Ovary (tissue), 9 donors: ENCODE data around the gene PPM1D. TPM values are rescaled to one million over a fixed set of nuclear protein-coding genes. Genes with fewer than 3 reads are reported as not detected.
"Not testable (repeated sequence)": the region's sequence is repeated elsewhere in the genome, so short reads cannot be mapped to it uniquely, and the experiment has no call there.

ENCODE experiments used
- DNase-seq, 5 donors: peaks; one replicate each; pipeline ENCODE4 v3.0.0-alpha.2; 2019 to 2020
- H3K27ac ChIP-seq, 2 donors: fragments of 200-600 bp; one replicate each; pipeline versions ENCODE4 v1.5.1 to v1.8.0; 2019 to 2022
- H3K27me3 ChIP-seq: fragments of 200-600 bp; one replicate; pipeline ENCODE4 v1.8.0; 2022
- H3K36me3 ChIP-seq: fragments of 200-600 bp; sonication (generic); one replicate; pipeline ENCODE4 v1.5.1; 2019
- H3K4me1 ChIP-seq: one replicate; pipeline ENCODE4 v1.8.1; 2013; ENCODE audit warnings: mild to moderate bottlenecking, moderate library complexity; ENCODE audit not compliant: insufficient read depth
- H3K4me3 ChIP-seq: fragments of 200-600 bp; sonication (generic); one replicate; pipeline ENCODE4 v1.5.1; 2017
- H3K9me3 ChIP-seq, 2 donors: fragments of 200-600 bp in 1 of 2; sonication (generic) in 1 of 2; one replicate each; pipeline versions ENCODE4 v1.5.1 to v1.8.1; 2013 to 2019; ENCODE audit warnings: mild to moderate bottlenecking in 1 of 2, moderate library complexity in 1 of 2
- EP300 ChIP-seq: sonication (generic); formaldehyde crosslinking; IDR thresholded peaks from one replicate; pipeline ENCODE4 v1.6.1; 2017; ENCODE audit warnings: antibody characterized with exemption
- POLR2A ChIP-seq: fragments of 450-650 bp; IDR thresholded peaks from one replicate; pipeline ENCODE4 v1.6.1; 2017; ENCODE audit warnings: antibody characterized with exemption, mild to moderate bottlenecking, moderate library complexity
- WGBS, 3 donors: extraction: QIAGEN DNeasy Blood & Tissue Kit in 1 of 3; methylation state at CpG; one replicate each; pipeline versions ENCODE4 v1.1.5 to v1.1.7; 2013 to 2017; 5-methylcytosine and 5-hydroxymethylcytosine counted together
- intact Hi-C, 4 donors: fragments of 100-400 bp; cut with DNase I; formaldehyde crosslinking; loops; one replicate each; pipeline versions ENCODE4 v1.11.0 to v1.15.1; 2022 to 2023
- polyA plus RNA-seq, 2 donors: library from polyadenylated mRNA; stranded (reverse); fragments of 200-250 nt in 1 of 2; fragments of 350-450 nt in 1 of 2; fragmentation: Illumina TruSeq in 1 of 2; extraction: RNeasy Lipid Tissue Mini Kit (QIAGEN cat#74804) in 1 of 2; gene quantifications; one replicate each; pipeline ENCODE4 v1.2.3, GENCODE V29; 2013 to 2014
- total RNA-seq, 7 donors: library from RNA; depleted of rRNA in 2 of 7; stranded (reverse); fragments of >200 nt in 2 of 7; fragmentation: NEBNext Ultra II Directional in 3 of 7; extraction: Animal tissue kit (Norgen Biotek cat#: 25700) in 3 of 7; gene quantifications; one replicate each; pipeline versions ENCODE4 v1.1.0 to v1.2.4, GENCODE V29; 2016 to 2023
- TF ChIP-seq, protein P1 (sequence below), 3 donors: fragments of 450-650 bp in 2 of 3; fragments of 200-600 bp in 1 of 3; IDR thresholded peaks; one replicate each; pipeline versions ENCODE4 v1.5.1 to v1.8.0; 2016 to 2022; ENCODE audit warnings: antibody characterized with exemption in 3 of 3, mild to moderate bottlenecking in 1 of 3
- donor health status: DM: no; HTN: no; CAD: no; lungs with moderate emphysema.
- donor health status: DM: no; HTN: no; CAD: no.
- donor health status: Bipolar disorder and iron deficiency.
- donor health status: DM: yes; HTN: yes; CAD: no.
- donor health status: DM: no; HTN: no; CAD: no.
- donor health status: DM: yes; HTN: yes; CAD: no.

PPM1D gene
- total and polyA plus RNA-seq, 9 donors = 11.9 to 35.5 (median 27.1) TPM

- no peak overlapping the region for H3K27ac ChIP-seq
- peaks cover 3% of the 10 kb centered on the region for H3K4me1 ChIP-seq
- no peak for DNase-seq
- no peaks in the 10 kb centered on the region for H3K27me3 ChIP-seq
- no peaks in the 10 kb centered on the region for H3K36me3 ChIP-seq
- H3K9me3 ChIP-seq = no peaks in the 10 kb centered on the region
- intact Hi-C loops = no loop called here
- H3K4me3 ChIP-seq = no peak overlapping the region
- TF ChIP-seq, protein P1, sequence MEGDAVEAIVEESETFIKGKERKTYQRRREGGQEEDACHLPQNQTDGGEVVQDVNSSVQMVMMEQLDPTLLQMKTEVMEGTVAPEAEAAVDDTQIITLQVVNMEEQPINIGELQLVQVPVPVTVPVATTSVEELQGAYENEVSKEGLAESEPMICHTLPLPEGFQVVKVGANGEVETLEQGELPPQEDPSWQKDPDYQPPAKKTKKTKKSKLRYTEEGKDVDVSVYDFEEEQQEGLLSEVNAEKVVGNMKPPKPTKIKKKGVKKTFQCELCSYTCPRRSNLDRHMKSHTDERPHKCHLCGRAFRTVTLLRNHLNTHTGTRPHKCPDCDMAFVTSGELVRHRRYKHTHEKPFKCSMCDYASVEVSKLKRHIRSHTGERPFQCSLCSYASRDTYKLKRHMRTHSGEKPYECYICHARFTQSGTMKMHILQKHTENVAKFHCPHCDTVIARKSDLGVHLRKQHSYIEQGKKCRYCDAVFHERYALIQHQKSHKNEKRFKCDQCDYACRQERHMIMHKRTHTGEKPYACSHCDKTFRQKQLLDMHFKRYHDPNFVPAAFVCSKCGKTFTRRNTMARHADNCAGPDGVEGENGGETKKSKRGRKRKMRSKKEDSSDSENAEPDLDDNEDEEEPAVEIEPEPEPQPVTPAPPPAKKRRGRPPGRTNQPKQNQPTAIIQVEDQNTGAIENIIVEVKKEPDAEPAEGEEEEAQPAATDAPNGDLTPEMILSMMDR (IDR thresholded peaks at IDR 0.05) = no peak
- no peak for TF ChIP-seq EP300
- no peak for TF ChIP-seq POLR2A
- 92 to 95% (median 93%) methylated on average over 5 of the region's 5 CpGs for WGBS, 3 donors
Observed at GRCh38 chr17:60656499-60656898, 56.5 kb downstream of the PPM1D start.

- WGBS, 3 donors = 34 to 68% (median 59%) methylated on average over 1 of the region's 1 CpG
- H3K4me1 ChIP-seq = peaks cover under 1% of the 10 kb centered on the region
- no peak overlapping the region for H3K27ac ChIP-seq
- no peak for DNase-seq
- no peaks in the 10 kb centered on the region for H3K36me3 ChIP-seq
- no peak overlapping the region for H3K4me3 ChIP-seq
- intact Hi-C loops = no loop called here
- no peaks in the 10 kb centered on the region for H3K9me3 ChIP-seq
- no peaks in the 10 kb centered on the region for H3K27me3 ChIP-seq
- TF ChIP-seq EP300 (no peak), POLR2A (no peak)
- TF ChIP-seq, protein P1 (IDR thresholded peaks at IDR 0.05) = no peak
Observed at GRCh38 chr17:60659156-60659555, 59.2 kb downstream of the PPM1D start.

GRCh38 chr17:60661489-60661888 lies 61.5 kb downstream of the PPM1D start:
- Histone ChIP-seq H3K27me3 (no peaks in the 10 kb centered on the region), H3K4me3 (no peak overlapping the region), H3K9me3 (no peaks in the 10 kb centered on the region), H3K4me1 (no peaks in the 10 kb centered on the region), H3K36me3 (no peaks in the 10 kb centered on the region), H3K27ac (no peak overlapping the region)
- 88 to 91% (median 90%) methylated on average over 2 of the region's 2 CpGs for WGBS, 3 donors
- intact Hi-C loops = no loop called here
- DNase-seq = no peak
- TF ChIP-seq, protein P1 (IDR thresholded peaks at IDR 0.05) = no peak
- TF ChIP-seq EP300 (no peak), POLR2A (no peak)

- intact Hi-C loops = no loop called here
- 31 to 45% (median 36%) methylated on average over 1 of the region's 1 CpG for WGBS, 3 donors
- Histone ChIP-seq H3K4me1 (no peaks in the 10 kb centered on the region), H3K27ac (no peak overlapping the region), H3K36me3 (no peaks in the 10 kb centered on the region), H3K4me3 (no peak overlapping the region), H3K9me3 (no peaks in the 10 kb centered on the region), H3K27me3 (no peaks in the 10 kb centered on the region)
- no peak for DNase-seq
- TF ChIP-seq EP300 (no peak), POLR2A (no peak)
- TF ChIP-seq, protein P1 (IDR thresholded peaks at IDR 0.05) = no peak
Observed at GRCh38 chr17:60664022-60664421, 64.0 kb downstream of the PPM1D start.

DNA sequence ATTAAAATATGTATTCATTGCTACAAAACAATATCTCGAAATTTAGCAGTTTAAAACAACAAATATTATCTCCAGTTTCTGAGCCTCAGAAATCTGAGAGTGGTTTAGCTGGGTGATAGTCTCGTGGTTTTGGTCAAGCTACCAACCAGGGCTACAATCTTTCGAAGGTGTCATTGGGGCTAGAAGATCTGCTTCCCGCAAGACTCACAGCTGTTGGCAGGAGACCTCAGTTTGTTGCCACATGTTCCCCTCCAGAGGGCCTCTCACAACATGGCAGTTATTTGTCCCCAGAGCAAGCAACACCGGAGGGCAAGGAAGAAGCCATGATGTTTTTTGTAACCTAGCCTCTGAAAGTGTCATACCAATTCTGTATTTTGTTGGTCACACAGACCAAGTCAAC lies 65.6 kb downstream of the PPM1D start:
- Histone ChIP-seq H3K4me1 (no peaks in the 10 kb centered on the region), H3K27ac (no peak overlapping the region), H3K27me3 (no peaks in the 10 kb centered on the region), H3K36me3 (no peaks in the 10 kb centered on the region), H3K9me3 (no peaks in the 10 kb centered on the region), H3K4me3 (no peak overlapping the region)
- WGBS, 3 donors = 93 to 95% (median 95%) methylated on average over 5 of the region's 5 CpGs
- TF ChIP-seq EP300 = no peak
- TF ChIP-seq POLR2A = no peak
- TF ChIP-seq, protein P1 (IDR thresholded peaks at IDR 0.05) = no peak
- intact Hi-C loops = no loop called here
- DNase-seq = no peak

GRCh38 chr17:60668741-60669140 lies 68.7 kb downstream of the PPM1D start:
- H3K4me1 ChIP-seq, H3K27ac ChIP-seq, H3K9me3 ChIP-seq, intact Hi-C loops, H3K36me3 ChIP-seq, DNase-seq, H3K4me3 ChIP-seq, H3K27me3 ChIP-seq: not testable (repeated sequence)
- 67 to 81% (median 72%) methylated on average over 7 of the region's 7 CpGs for WGBS, 3 donors
